ENCODE data around the gene GRK4. TPM values are rescaled to one million over a fixed set of nuclear protein-coding genes. Genes with fewer than 3 reads are reported as not detected.

GRK4 gene
- total and polyA plus RNA-seq, 4 donors: 1.0 to 2.2 (median 1.8) TPM

DNA sequence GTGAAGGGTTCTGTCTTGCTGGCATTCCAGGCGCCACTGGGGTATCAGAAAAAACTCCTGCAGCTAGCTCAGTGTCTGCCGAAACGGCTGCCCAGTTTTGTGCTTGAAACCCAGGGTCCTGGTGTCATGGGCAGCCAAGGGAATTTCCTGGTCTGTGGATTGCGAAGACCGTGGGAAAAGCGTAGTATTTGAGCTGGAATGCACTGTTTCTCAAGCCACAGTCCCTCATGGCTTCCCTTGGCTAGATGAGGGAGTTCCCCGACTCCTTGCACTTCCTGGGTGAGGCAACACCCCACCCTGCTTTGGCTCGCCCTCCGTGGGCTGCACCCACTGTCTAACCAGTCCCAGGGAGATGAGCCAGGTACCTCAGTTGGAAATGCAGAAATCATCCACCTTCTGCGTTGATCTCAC, 40.2 kb upstream of the GRK4 start:
- no peaks in the 10 kb centered on the region for H3K27me3 ChIP-seq (ENCODE audit: control insufficient read depth in 4 of 4, insufficient read depth in 4 of 4, low read length in 3 of 4)
- H3K9me3 ChIP-seq (ENCODE audit: control insufficient read depth in 4 of 4, low read length in 3 of 4): no peaks in the 10 kb centered on the region
- no peak for DNase-seq (ENCODE audit: low spot score)
- 87% methylated on average over 10 of the region's 10 CpGs for WGBS
- peaks cover 0 to 11% (median 5%) of the 10 kb centered on the region in 4 donors for H3K4me1 ChIP-seq (ENCODE audit: control insufficient read depth in 4 of 4, insufficient read depth in 4 of 4, low read length in 3 of 4)
- TF ChIP-seq JUND (IDR thresholded peaks at IDR 0.05) (no peak), FOXA1 (IDR thresholded peaks at IDR 0.05) (no peak), HNF4A (conservative IDR thresholded peaks at IDR 0.05) (no peak), TAF1 (conservative IDR thresholded peaks at IDR 0.05) (no peak), NR2F2 (IDR thresholded peaks at IDR 0.05) (no peak), HNF4G (IDR thresholded peaks at IDR 0.05) (no peak), RXRA (IDR thresholded peaks at IDR 0.05) (no peak), EGR1 (IDR thresholded peaks at IDR 0.05; ENCODE audit: low read depth in 2 of 2) (no peak), YY1 (IDR thresholded peaks at IDR 0.05) (no peak), SP1 (IDR thresholded peaks at IDR 0.05) (no peak), GABPA (IDR thresholded peaks at IDR 0.05 in 1 of 2, conservative IDR thresholded peaks at IDR 0.05 in 1 of 2) (no peak), FOXA2 (IDR thresholded peaks at IDR 0.05) (no peak), RAD21 (IDR thresholded peaks at IDR 0.05) (no peak)
- TF ChIP-seq, protein P1, sequence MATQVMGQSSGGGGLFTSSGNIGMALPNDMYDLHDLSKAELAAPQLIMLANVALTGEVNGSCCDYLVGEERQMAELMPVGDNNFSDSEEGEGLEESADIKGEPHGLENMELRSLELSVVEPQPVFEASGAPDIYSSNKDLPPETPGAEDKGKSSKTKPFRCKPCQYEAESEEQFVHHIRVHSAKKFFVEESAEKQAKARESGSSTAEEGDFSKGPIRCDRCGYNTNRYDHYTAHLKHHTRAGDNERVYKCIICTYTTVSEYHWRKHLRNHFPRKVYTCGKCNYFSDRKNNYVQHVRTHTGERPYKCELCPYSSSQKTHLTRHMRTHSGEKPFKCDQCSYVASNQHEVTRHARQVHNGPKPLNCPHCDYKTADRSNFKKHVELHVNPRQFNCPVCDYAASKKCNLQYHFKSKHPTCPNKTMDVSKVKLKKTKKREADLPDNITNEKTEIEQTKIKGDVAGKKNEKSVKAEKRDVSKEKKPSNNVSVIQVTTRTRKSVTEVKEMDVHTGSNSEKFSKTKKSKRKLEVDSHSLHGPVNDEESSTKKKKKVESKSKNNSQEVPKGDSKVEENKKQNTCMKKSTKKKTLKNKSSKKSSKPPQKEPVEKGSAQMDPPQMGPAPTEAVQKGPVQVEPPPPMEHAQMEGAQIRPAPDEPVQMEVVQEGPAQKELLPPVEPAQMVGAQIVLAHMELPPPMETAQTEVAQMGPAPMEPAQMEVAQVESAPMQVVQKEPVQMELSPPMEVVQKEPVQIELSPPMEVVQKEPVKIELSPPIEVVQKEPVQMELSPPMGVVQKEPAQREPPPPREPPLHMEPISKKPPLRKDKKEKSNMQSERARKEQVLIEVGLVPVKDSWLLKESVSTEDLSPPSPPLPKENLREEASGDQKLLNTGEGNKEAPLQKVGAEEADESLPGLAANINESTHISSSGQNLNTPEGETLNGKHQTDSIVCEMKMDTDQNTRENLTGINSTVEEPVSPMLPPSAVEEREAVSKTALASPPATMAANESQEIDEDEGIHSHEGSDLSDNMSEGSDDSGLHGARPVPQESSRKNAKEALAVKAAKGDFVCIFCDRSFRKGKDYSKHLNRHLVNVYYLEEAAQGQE (IDR thresholded peaks at IDR 0.05): no peak
- TF ChIP-seq, protein P2, sequence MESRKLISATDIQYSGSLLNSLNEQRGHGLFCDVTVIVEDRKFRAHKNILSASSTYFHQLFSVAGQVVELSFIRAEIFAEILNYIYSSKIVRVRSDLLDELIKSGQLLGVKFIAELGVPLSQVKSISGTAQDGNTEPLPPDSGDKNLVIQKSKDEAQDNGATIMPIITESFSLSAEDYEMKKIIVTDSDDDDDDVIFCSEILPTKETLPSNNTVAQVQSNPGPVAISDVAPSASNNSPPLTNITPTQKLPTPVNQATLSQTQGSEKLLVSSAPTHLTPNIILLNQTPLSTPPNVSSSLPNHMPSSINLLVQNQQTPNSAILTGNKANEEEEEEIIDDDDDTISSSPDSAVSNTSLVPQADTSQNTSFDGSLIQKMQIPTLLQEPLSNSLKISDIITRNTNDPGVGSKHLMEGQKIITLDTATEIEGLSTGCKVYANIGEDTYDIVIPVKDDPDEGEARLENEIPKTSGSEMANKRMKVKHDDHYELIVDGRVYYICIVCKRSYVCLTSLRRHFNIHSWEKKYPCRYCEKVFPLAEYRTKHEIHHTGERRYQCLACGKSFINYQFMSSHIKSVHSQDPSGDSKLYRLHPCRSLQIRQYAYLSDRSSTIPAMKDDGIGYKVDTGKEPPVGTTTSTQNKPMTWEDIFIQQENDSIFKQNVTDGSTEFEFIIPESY (IDR thresholded peaks at IDR 0.05): no peak
- TF ChIP-seq, protein P3, sequence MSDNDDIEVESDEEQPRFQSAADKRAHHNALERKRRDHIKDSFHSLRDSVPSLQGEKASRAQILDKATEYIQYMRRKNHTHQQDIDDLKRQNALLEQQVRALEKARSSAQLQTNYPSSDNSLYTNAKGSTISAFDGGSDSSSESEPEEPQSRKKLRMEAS (IDR thresholded peaks at IDR 0.05): no peak
- TF ChIP-seq, protein P4, sequence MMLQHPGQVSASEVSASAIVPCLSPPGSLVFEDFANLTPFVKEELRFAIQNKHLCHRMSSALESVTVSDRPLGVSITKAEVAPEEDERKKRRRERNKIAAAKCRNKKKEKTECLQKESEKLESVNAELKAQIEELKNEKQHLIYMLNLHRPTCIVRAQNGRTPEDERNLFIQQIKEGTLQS (IDR thresholded peaks at IDR 0.05): no peak
- TF ChIP-seq, protein P5, sequence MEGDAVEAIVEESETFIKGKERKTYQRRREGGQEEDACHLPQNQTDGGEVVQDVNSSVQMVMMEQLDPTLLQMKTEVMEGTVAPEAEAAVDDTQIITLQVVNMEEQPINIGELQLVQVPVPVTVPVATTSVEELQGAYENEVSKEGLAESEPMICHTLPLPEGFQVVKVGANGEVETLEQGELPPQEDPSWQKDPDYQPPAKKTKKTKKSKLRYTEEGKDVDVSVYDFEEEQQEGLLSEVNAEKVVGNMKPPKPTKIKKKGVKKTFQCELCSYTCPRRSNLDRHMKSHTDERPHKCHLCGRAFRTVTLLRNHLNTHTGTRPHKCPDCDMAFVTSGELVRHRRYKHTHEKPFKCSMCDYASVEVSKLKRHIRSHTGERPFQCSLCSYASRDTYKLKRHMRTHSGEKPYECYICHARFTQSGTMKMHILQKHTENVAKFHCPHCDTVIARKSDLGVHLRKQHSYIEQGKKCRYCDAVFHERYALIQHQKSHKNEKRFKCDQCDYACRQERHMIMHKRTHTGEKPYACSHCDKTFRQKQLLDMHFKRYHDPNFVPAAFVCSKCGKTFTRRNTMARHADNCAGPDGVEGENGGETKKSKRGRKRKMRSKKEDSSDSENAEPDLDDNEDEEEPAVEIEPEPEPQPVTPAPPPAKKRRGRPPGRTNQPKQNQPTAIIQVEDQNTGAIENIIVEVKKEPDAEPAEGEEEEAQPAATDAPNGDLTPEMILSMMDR (IDR thresholded peaks at IDR 0.05; ENCODE audit: low read depth, low read length, missing input control): no peak
- H3K36me3 ChIP-seq (ENCODE audit: control insufficient read depth in 4 of 4, insufficient read depth in 3 of 4, low read depth in 1 of 4, low read length in 3 of 4): peaks cover 6 to 28% (median 22%) of the 10 kb centered on the region in 4 donors
- H3K4me3 ChIP-seq (ENCODE audit: low read depth in 1 of 3, low read length in 3 of 3): no peak overlapping the region
- no peak overlapping the region for H3K27ac ChIP-seq (ENCODE audit: low read depth in 1 of 2, low read length in 2 of 2)
- no peak overlapping the region for H3K9ac ChIP-seq (ENCODE audit: low read depth in 1 of 2, low read length in 2 of 2)

All from liver (tissue), 9 donors.